ENCODE data around the gene CSF1. TPM values are rescaled to one million over a fixed set of nuclear protein-coding genes. Genes with fewer than 3 reads are reported as not detected.

CSF1 gene
- total and polyA plus RNA-seq, 7 donors: 3.0 to 118 (median 21.8) TPM

DNA sequence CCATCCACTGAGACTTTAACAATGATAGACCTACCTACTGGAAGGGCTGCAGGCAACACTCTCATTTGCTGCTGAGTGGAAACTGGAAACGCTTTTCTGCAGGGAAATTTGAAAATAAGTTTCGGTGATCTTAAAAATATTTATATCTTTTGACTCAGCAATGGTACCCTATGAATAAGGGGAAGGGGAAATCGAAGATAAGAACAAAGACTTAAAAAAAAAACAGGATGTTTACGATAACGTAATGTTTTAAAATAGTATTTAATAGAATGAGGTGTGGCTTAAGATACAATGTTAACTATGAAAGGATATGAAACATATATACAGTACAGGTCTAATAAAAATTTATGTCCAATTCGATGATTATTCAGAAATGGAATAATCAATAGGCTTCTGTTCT is 34.8 kb upstream of the CSF1 start:
- TF ChIP-seq POLR2AphosphoS5 (IDR thresholded peaks at IDR 0.05) (no peak), EP300 (IDR thresholded peaks at IDR 0.05) (no peak), POLR2A (IDR thresholded peaks at IDR 0.05) (no peak)
- TF ChIP-seq, protein P1, sequence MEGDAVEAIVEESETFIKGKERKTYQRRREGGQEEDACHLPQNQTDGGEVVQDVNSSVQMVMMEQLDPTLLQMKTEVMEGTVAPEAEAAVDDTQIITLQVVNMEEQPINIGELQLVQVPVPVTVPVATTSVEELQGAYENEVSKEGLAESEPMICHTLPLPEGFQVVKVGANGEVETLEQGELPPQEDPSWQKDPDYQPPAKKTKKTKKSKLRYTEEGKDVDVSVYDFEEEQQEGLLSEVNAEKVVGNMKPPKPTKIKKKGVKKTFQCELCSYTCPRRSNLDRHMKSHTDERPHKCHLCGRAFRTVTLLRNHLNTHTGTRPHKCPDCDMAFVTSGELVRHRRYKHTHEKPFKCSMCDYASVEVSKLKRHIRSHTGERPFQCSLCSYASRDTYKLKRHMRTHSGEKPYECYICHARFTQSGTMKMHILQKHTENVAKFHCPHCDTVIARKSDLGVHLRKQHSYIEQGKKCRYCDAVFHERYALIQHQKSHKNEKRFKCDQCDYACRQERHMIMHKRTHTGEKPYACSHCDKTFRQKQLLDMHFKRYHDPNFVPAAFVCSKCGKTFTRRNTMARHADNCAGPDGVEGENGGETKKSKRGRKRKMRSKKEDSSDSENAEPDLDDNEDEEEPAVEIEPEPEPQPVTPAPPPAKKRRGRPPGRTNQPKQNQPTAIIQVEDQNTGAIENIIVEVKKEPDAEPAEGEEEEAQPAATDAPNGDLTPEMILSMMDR (IDR thresholded peaks at IDR 0.05): no peak

GRCh38 chr1:109876617-109877316 is 33.9 kb upstream of the CSF1 start:
- DNase-seq: no peak
- TF ChIP-seq POLR2AphosphoS5 (IDR thresholded peaks at IDR 0.05) (no peak), EP300 (IDR thresholded peaks at IDR 0.05) (no peak), POLR2A (IDR thresholded peaks at IDR 0.05) (no peak)
- TF ChIP-seq, protein P1 (IDR thresholded peaks at IDR 0.05): no peak
- H3K36me3 ChIP-seq: no peaks in the 10 kb centered on the region
- H3K4me1 ChIP-seq: peaks cover 0 to 44% (median 33%) of the 10 kb centered on the region in 4 donors
- no peaks in the 10 kb centered on the region for H3K9me3 ChIP-seq
- peak overlapping the region in 1 of 4 donors; percentile 4 for H3K4me3 ChIP-seq
- no peaks in the 10 kb centered on the region for H3K27me3 ChIP-seq
- intact Hi-C loops (cut with DNase I): loop anchor here (2.0 kb wide), 1 partner anchor 34 kb away; the partner anchor contains the start of gene CSF1
- peak overlapping the region; percentile 74 to 86 (median 80) for H3K27ac ChIP-seq
- WGBS, 2 donors: 79 to 84% methylated on average over 4 of the region's 4 CpGs

More for the DNA sequence above, 34.8 kb upstream of the CSF1 start:
- intact Hi-C loops (cut with DNase I): loop anchor here (2.0 kb wide), 1 partner anchor 35 kb away; the partner anchor contains the start of gene CSF1
- Histone ChIP-seq H3K4me3 (no peak overlapping the region), H3K36me3 (no peaks in the 10 kb centered on the region), H3K4me1 (peaks cover 0 to 50% (median 34%) of the 10 kb centered on the region in 4 donors), H3K27ac (peak overlapping the region in 3 of 4 donors; percentile 74 to 86 (median 83)), H3K27me3 (no peaks in the 10 kb centered on the region), H3K9me3 (no peaks in the 10 kb centered on the region)
- WGBS, 2 donors: 77 to 84% methylated on average over 6 of the region's 6 CpGs
- no peak for DNase-seq

GRCh38 chr1:109877317-109877771 is 33.3 kb upstream of the CSF1 start:
- peak; percentile 92 for DNase-seq

GRCh38 chr1:109877776-109878175 is 32.9 kb upstream of the CSF1 start:
- H3K27ac ChIP-seq: peak overlapping the region; percentile 74 to 86 (median 80)
- no peaks in the 10 kb centered on the region for H3K9me3 ChIP-seq
- peaks cover 0 to 34% (median 26%) of the 10 kb centered on the region in 4 donors for H3K4me1 ChIP-seq
- DNase-seq: no peak
- intact Hi-C loops (cut with DNase I): loop anchor here (2.0 kb wide), 1 partner anchor 33 kb away; the partner anchor contains the start of gene CSF1
- no peak overlapping the region for H3K4me3 ChIP-seq
- no peaks in the 10 kb centered on the region for H3K27me3 ChIP-seq
- no peaks in the 10 kb centered on the region for H3K36me3 ChIP-seq
- TF ChIP-seq POLR2A (IDR thresholded peaks at IDR 0.05): no peak
- TF ChIP-seq, protein P1 (IDR thresholded peaks at IDR 0.05): no peak
- TF ChIP-seq EP300 (IDR thresholded peaks at IDR 0.05): no peak
- no peak for TF ChIP-seq POLR2AphosphoS5 (IDR thresholded peaks at IDR 0.05)
- WGBS, 2 donors: 65 to 79% methylated on average over 3 of the region's 3 CpGs

More at GRCh38 chr1:109877317-109877771, 33.3 kb upstream of the CSF1 start:
- H3K27me3 ChIP-seq: no peaks in the 10 kb centered on the region
- 61 to 78% methylated on average over 13 of the region's 13 CpGs for WGBS, 2 donors
- no peaks in the 10 kb centered on the region for H3K36me3 ChIP-seq
- H3K4me1 ChIP-seq: peaks cover 0 to 38% (median 30%) of the 10 kb centered on the region in 4 donors
- TF ChIP-seq, protein P1 (IDR thresholded peaks at IDR 0.05): peak in 2 of 4 experiments; percentile 13 to 21
- TF ChIP-seq EP300 (IDR thresholded peaks at IDR 0.05) (no peak), POLR2AphosphoS5 (IDR thresholded peaks at IDR 0.05) (peak in 3 of 4 donors; percentile 27 to 47 (median 47)), POLR2A (IDR thresholded peaks at IDR 0.05) (no peak)
- H3K9me3 ChIP-seq: no peaks in the 10 kb centered on the region
- peak overlapping the region in 1 of 4 donors; percentile 4 for H3K4me3 ChIP-seq
- intact Hi-C loops (cut with DNase I): loop anchor here (2.0 kb wide), 1 partner anchor 33 kb away; the partner anchor contains the start of gene CSF1
- peak overlapping the region; percentile 74 to 86 (median 80) for H3K27ac ChIP-seq
